ENCODE data around the gene DCAF11.

DNA sequence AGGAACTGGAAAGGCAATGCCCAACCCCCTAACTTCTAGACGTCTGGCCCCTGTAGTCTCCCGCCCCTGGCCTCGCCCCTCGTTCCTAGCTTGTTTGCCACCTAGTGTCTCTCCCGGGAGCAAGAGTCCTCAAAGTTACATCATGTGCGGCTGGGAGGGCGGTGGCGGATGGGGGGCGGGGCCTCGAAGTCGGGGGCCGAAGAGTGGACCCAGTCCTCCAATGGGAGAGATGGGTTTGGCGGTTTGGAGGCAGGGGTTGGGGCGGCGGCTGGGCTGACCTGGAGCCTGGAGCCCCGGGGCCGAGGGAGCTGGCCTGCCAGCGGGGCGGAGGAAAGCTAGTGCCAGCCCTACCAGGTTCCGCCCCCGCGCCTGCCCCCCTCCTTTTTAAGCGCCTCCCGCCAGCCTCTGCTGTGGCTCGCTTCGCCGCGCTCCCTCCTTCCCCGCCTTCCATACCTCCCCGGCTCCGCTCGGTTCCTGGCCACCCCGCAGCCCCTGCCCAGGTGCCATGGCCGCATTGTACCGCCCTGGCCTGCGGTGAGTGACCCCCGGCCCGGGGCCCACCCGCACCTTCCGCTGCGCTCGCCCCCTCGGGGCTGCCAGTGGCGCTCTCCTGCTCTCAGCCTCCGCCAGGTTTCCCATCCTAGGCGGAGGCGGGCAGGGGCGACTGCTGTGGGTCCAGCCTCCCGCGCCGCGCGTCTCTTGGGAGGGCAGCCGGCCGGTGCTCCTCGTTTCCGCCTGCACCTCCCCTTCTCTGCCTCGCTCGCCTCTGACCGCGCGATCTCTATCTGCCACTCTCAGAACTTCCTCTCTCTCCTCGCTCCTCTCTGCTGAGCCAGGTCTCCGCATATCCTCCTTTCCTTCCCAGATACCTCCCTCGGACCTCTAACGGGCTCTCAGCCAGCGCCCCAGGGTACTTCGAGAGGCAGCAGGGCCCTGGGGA, 20.4 kb upstream of the DCAF11 start, which contains the start of gene PCK2:
- TF ChIP-seq POLR2A (IDR thresholded peaks at IDR 0.05; ENCODE audit: low read depth, low read length) (peak; percentile 88; the same call in 1 of the 2 replicates), POLR2AphosphoS5 (IDR thresholded peaks at IDR 0.05; ENCODE audit: low read depth, low read length) (peak; percentile 44), TAF1 (IDR thresholded peaks at IDR 0.05; ENCODE audit: borderline replicate concordance, low read depth, low read length) (peak; percentile 47)
